T47D (cell line): Measurements from ENCODE around the gene DBN1.

Experiments
- DNase-seq, 2 experiments: peaks; one replicate each; pipeline versions ENCODE4 v3.0.0 to v3.0.0-alpha.2; 2011 to 2012; ENCODE audit warnings: low read depth in 1 of 2, low spot score in 1 of 2
- JUND ChIP-seq: IDR thresholded peaks from 2 replicates; pipeline ENCODE4 v1.6.1; 2012; ENCODE audit warnings: low read depth
- in situ Hi-C: cut with HindIII; loops from 2 replicates; pipeline ENCODE4 v1.10.0; 2016; ENCODE audit warnings: low sequenced_read_pairs, low pct_unique_long_range_greater_than_20kb

The DBN1 gene

GRCh38 chr5:177444106-177445051, 29.1 kb downstream of the DBN1 start:
- no peak for DNase-seq
- TF ChIP-seq JUND = no peak
- in situ Hi-C loops = no loop called here

GRCh38 chr5:177443144-177443983, 30.1 kb downstream of the DBN1 start:
- in situ Hi-C loops = no loop called here
- no peak for DNase-seq

GRCh38 chr5:177442066-177442826, 31.2 kb downstream of the DBN1 start:
- in situ Hi-C loops = no loop called here
- no peak for TF ChIP-seq JUND
- no peak for DNase-seq

More at GRCh38 chr5:177443144-177443983, 30.1 kb downstream of the DBN1 start:
- TF ChIP-seq JUND = no peak

- DNase-seq = no peak
- in situ Hi-C loops = no loop called here
- TF ChIP-seq JUND = no peak
Measured at GRCh38 chr5:177440990-177441780, 32.2 kb downstream of the DBN1 start.

GRCh38 chr5:177440211-177440989, 33.0 kb downstream of the DBN1 start:
- DNase-seq = no peak
- in situ Hi-C loops = no loop called here
- no peak for TF ChIP-seq JUND

- DNase-seq = no peak
- no peak for TF ChIP-seq JUND
- in situ Hi-C loops = no loop called here
Measured at GRCh38 chr5:177439518-177440053, 33.8 kb downstream of the DBN1 start.

GRCh38 chr5:177438468-177438867, 35.0 kb downstream of the DBN1 start:
- in situ Hi-C loops = no loop called here
- TF ChIP-seq JUND = no peak
- DNase-seq = no peak

- TF ChIP-seq JUND = no peak
- in situ Hi-C loops = no loop called here
- DNase-seq = no peak
Measured at GRCh38 chr5:177437623-177438022, 35.8 kb downstream of the DBN1 start.

- no peak for DNase-seq
- in situ Hi-C loops = no loop called here
- TF ChIP-seq JUND = no peak
Measured at GRCh38 chr5:177435847-177436536, 37.4 kb downstream of the DBN1 start.

GRCh38 chr5:177434942-177435738, 38.3 kb downstream of the DBN1 start:
- no peak for DNase-seq
- no peak for TF ChIP-seq JUND
- in situ Hi-C loops = no loop called here
